ENCODE results near the gene ANXA2R. TPM values are rescaled to one million over a fixed set of nuclear protein-coding genes. Genes with fewer than 3 reads are reported as not detected.

ANXA2R gene
- total RNA-seq, 6 experiments from 2014 or later: 0.85 to 1.5 (median 1.1) TPM

DNA sequence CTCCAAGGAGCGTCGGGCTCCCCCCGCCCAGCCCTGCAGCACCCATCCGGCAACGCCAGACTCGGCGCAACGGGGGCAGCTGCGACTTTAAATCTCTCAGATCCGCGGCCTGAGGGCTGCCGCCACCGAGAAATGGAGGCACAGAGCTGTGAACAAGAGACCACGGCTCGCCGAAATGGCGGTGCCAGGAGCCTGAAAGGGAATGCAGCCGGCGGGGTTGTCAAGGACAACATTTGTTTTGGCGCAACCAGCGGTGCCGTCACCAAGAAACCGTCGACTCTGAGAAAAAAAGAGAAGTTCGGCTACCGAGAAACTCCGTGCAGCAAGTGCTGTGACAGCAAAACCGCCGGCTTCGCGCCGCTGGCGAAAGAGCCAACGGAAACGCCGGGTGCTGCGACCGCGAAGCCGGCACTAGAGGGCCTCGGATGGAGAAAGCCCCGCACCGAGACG, 2.1 kb upstream of the ANXA2R start:
- Mint-ChIP-seq H3K4me1 (ENCODE audit: low read depth) (peaks cover 64% of the 10 kb centered on the region), H3K36me3 (ENCODE audit: low read depth) (peaks cover 40% of the 10 kb centered on the region), H3K4me3 (peak overlapping the region; percentile 94), H3K27ac (peak overlapping the region; percentile 99), H3K27me3 (ENCODE audit: insufficient read depth) (peaks cover 1% of the 10 kb centered on the region), H3K9me3 (peaks cover 5% of the 10 kb centered on the region; the same call in 1 of the 2 replicates)
- DNase-seq: peak; percentile 86
- TF ChIP-seq, protein P1, sequence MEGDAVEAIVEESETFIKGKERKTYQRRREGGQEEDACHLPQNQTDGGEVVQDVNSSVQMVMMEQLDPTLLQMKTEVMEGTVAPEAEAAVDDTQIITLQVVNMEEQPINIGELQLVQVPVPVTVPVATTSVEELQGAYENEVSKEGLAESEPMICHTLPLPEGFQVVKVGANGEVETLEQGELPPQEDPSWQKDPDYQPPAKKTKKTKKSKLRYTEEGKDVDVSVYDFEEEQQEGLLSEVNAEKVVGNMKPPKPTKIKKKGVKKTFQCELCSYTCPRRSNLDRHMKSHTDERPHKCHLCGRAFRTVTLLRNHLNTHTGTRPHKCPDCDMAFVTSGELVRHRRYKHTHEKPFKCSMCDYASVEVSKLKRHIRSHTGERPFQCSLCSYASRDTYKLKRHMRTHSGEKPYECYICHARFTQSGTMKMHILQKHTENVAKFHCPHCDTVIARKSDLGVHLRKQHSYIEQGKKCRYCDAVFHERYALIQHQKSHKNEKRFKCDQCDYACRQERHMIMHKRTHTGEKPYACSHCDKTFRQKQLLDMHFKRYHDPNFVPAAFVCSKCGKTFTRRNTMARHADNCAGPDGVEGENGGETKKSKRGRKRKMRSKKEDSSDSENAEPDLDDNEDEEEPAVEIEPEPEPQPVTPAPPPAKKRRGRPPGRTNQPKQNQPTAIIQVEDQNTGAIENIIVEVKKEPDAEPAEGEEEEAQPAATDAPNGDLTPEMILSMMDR (IDR thresholded peaks at IDR 0.05): peak; percentile 47

DNA sequence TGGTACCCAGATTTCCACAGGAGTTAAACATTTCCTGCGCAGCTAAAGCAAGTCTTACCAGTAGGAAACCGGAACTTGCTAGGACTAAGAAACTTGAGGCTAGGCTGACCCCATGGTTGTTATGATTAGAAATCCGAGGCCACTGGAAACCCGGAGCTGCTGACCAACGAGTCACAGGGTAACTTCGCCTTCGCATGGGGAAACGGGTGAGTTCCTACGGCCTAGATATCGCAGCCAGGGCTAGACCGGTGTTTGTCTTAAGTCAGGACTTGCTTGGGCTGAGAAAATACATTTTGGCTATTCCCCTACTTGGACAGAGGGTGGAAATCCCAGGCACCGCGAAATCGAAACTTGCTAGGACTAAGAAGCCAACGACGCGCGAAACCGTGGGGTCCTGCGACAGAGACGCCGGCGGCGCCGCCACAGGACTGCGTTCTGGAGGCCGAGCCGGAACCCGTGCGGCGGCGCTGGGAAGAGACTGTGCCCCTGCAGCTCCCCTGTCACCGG, 1.6 kb upstream of the ANXA2R start:
- TF ChIP-seq, protein P1 (IDR thresholded peaks at IDR 0.05): no peak
- Mint-ChIP-seq H3K27ac (peak overlapping the region; percentile 99), H3K9me3 (peaks cover 5% of the 10 kb centered on the region; the same call in 1 of the 2 replicates), H3K4me3 (peak overlapping the region; percentile 94), H3K27me3 (ENCODE audit: insufficient read depth) (peaks cover 1% of the 10 kb centered on the region), H3K36me3 (ENCODE audit: low read depth) (peaks cover 39% of the 10 kb centered on the region), H3K4me1 (ENCODE audit: low read depth) (peaks cover 64% of the 10 kb centered on the region)
- DNase-seq: peak; percentile 81

DNA sequence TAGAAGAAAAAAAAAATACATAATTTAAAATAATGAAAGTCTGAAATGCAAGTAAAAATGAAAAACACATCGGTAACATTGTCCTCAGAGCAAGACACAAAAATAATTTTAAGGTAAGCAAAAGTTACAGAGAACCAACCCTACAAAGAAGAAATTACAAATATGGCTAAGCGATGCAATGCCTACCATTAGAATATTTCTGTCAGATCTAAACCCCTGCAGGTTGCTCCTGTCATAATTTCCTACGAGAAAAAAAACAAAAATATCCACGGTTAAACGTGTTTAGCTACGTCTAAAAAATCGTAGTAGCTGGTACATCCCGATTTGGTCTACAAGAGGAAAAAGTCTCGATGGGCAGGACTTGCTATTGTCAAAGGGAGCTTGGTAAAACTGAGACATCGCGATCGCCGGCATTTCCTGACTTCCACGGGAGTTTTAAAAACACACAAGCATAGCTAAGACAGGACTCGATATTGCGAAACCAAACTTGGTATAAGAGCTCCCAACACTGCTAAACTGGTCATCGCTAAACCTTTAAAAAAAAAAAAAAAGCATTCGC, 1.1 kb upstream of the ANXA2R start:
- Mint-ChIP-seq H3K27me3 (ENCODE audit: insufficient read depth) (peaks cover 1% of the 10 kb centered on the region), H3K36me3 (ENCODE audit: low read depth) (peaks cover 35% of the 10 kb centered on the region), H3K9me3 (peaks cover 5% of the 10 kb centered on the region; the same call in 1 of the 2 replicates), H3K4me3 (peak overlapping the region; percentile 94), H3K4me1 (ENCODE audit: low read depth) (peaks cover 61% of the 10 kb centered on the region), H3K27ac (peak overlapping the region; percentile 99)
- TF ChIP-seq, protein P1 (IDR thresholded peaks at IDR 0.05): no peak
- no peak for DNase-seq

DNA sequence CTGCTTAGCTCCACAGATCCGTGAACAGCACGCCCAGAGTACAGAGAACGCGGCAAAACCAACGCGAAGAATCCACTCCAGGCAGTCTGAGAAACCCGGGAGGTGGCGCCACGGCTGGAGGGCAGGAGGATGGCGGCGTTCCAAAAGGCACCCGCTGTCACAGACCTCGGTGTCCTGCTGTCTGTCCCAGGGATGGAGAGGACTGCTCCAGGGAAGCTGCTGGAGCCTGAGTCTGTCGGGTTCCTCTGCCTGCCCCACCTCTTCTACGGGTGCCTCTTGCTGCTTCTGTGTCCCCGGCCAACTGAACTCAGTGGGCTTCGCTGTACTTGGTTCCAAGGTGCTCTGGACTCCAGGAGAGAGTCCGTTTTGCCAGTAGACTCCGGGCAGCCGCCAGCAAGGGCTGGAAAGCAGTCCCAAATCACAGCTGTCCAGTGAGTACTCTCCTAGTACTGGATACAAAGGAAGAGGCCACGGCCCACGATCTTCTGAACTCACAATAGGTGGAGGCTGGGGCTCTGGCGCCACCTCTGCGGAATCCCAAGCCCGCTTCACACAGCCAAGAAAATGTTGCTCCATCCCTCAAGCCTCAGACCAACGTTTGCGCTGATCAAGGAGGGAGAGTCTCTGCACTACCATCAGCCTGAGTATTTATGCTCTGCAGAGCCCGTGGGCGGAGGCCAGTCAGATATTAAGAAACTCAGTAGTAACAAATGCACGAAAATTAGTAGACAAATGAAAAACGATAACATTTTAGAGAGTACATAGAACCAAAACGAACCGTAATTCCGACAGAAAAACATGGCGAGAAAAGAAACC, 440 bp downstream of the ANXA2R start:
- peaks cover 39% of the 10 kb centered on the region for H3K36me3 Mint-ChIP-seq (ENCODE audit: low read depth)
- peaks cover 66% of the 10 kb centered on the region for H3K4me1 Mint-ChIP-seq (ENCODE audit: low read depth)
- peak; percentile 16 for DNase-seq
- peaks cover 5% of the 10 kb centered on the region; the same call in 1 of the 2 replicates for H3K9me3 Mint-ChIP-seq
- H3K27ac Mint-ChIP-seq: peak overlapping the region; percentile 99
- H3K27me3 Mint-ChIP-seq (ENCODE audit: insufficient read depth): peaks cover 1% of the 10 kb centered on the region
- TF ChIP-seq, protein P1 (IDR thresholded peaks at IDR 0.05): no peak
- peak overlapping the region; percentile 94 for H3K4me3 Mint-ChIP-seq

DNA sequence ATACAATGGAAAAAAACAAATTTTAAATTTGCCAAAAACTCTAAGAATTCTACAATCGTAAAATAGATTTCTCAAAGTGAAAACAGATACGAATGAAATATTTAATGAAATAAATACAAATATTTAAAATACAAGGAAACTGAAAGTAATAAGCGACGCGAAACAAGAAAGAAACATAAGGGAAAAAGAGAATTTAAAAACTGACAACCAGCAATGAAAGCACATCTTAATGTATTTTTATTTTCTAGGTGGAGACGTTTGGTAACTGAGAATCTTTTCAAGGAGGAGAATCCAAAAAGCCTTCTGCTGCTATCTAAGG, 1.0 kb downstream of the ANXA2R start:
- DNase-seq: no peak
- H3K4me1 Mint-ChIP-seq (ENCODE audit: low read depth): peaks cover 66% of the 10 kb centered on the region
- H3K27ac Mint-ChIP-seq: peak overlapping the region; percentile 99
- H3K36me3 Mint-ChIP-seq (ENCODE audit: low read depth): peaks cover 40% of the 10 kb centered on the region
- TF ChIP-seq, protein P1 (IDR thresholded peaks at IDR 0.05): no peak
- H3K27me3 Mint-ChIP-seq (ENCODE audit: insufficient read depth): peaks cover 1% of the 10 kb centered on the region
- peaks cover 5% of the 10 kb centered on the region for H3K9me3 Mint-ChIP-seq
- peak overlapping the region; percentile 94 for H3K4me3 Mint-ChIP-seq
